Progenitor cell of endocrine pancreas (in vitro differentiated cells): ENCODE measurements around the gene ZNF579. TPM values are rescaled to one million over a fixed set of nuclear protein-coding genes. Genes with fewer than 3 reads are reported as not detected.

Experiments
- DNase-seq: peaks from one replicate; pipeline ENCODE4 v3.0.0; 2021; ENCODE audit warnings: low spot score; ENCODE audit not compliant: unreplicated experiment
- H3K27ac Mint-ChIP-seq: 2 replicates; pipeline ENCODE4 v1.8.0; 2021; ENCODE audit warnings: mild to moderate bottlenecking, moderate library complexity, mixed read lengths
- H3K27me3 Mint-ChIP-seq: 2 replicates; pipeline ENCODE4 v1.8.0; 2021; ENCODE audit warnings: mixed read lengths
- H3K36me3 Mint-ChIP-seq: 2 replicates; pipeline ENCODE4 v1.8.0; 2022; ENCODE audit warnings: mixed read lengths; ENCODE audit not compliant: insufficient read depth
- H3K4me1 Mint-ChIP-seq: 2 replicates; pipeline ENCODE4 v1.8.0; 2021; ENCODE audit warnings: low read depth, mixed read lengths
- H3K4me3 Mint-ChIP-seq: 2 replicates; pipeline ENCODE4 v1.8.0; 2021; ENCODE audit warnings: low read depth, mild to moderate bottlenecking, moderate library complexity, mixed read lengths
- H3K9me3 Mint-ChIP-seq: 2 replicates; pipeline ENCODE4 v1.8.0; 2021; ENCODE audit warnings: low read depth, mixed read lengths
- total RNA-seq: library from RNA; stranded (reverse); gene quantifications from 2 replicates; pipeline ENCODE4 v1.2.1, GENCODE V29; 2021
- TF ChIP-seq, protein P1 (sequence below): fragments of 200-600 bp; sonication (generic); IDR thresholded peaks from one replicate; pipeline ENCODE4 v1.5.0; 2021; ENCODE audit warnings: antibody characterized with exemption, mild to moderate bottlenecking; ENCODE audit not compliant: unreplicated experiment

Gene ZNF579
- total RNA-seq, 1 donor from 2014 or later, result 29.1 TPM

DNA sequence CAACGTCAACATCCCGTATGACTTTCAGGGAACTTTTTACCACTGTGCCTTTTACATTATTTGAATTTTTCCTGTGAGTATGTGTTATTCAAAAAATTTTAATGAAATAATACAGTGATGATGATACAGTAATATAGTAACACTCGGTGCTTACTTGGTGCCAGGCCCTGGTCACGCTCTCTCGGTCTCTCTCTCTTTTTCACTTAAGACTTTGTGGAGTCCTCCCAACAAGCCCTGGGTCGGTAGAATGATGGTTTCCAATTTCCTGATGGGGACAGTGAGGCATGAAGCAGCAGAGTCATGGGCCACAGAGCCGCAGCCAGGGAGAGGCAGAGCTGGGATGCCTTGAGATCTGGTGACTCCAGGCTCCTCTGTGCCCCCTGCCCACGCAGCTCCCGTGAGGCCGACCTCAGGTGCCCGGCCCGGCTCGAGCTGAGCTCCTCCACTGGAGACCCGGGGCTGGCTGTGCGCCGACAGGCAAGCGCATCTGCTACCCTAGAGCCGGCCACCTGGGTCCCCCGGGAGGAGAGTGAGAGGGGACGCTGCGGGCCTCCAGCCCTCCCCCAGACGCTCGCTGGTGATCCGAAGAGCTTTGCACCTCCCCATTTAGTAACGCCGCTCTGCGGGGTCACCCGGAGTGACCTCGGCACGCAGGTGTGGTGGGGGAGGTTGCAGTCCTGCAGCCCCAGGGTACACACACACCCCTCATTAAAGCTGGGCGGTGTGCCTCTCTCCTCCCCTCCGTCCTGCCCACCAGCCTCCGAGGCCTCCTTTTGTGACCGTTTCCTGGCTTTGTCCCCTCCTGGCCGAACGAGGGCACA is 30.9 kb downstream of the ZNF579 start:
- H3K27me3 Mint-ChIP-seq, result peaks cover 26% of the 10 kb centered on the region

DNA sequence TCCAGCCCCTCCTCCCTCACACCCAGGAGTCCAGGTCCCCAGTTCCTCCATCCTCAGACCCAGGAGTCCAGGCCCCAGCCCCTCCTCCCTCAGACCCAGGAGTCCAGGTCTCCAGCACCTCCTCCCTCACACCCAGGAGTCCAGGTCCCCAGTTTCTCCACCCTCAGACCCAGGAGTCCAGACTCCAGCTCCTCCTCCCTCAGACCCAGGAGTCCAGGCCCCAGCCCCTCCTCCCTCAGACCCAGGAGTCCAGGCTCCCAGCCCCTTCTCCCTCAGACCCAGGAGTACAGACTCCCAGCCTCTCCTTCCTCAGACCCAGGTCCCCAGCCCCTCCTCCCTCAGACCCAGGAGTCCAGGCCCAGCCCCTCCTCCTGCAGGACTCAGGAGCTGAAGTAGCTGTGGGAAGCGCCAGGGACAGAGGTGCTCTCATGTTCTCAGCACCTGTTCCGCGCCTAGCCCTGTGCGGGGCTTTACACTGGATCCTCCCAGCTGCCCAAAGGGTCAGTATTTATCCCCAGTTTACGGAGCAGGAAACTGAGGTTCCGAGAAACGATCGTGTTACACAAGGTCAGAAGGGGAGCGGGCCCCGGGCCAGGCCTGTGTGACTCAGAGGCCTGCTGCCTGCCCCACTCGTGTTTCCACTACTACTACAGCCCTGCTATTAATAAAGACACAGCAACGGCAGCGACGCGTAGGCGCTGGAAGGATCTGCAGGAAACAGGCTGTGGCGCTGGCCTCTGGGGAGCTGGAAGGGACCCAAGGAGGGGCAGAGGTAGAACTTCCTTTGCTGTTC is 33.6 kb downstream of the ZNF579 start:
- TF ChIP-seq, protein P1, sequence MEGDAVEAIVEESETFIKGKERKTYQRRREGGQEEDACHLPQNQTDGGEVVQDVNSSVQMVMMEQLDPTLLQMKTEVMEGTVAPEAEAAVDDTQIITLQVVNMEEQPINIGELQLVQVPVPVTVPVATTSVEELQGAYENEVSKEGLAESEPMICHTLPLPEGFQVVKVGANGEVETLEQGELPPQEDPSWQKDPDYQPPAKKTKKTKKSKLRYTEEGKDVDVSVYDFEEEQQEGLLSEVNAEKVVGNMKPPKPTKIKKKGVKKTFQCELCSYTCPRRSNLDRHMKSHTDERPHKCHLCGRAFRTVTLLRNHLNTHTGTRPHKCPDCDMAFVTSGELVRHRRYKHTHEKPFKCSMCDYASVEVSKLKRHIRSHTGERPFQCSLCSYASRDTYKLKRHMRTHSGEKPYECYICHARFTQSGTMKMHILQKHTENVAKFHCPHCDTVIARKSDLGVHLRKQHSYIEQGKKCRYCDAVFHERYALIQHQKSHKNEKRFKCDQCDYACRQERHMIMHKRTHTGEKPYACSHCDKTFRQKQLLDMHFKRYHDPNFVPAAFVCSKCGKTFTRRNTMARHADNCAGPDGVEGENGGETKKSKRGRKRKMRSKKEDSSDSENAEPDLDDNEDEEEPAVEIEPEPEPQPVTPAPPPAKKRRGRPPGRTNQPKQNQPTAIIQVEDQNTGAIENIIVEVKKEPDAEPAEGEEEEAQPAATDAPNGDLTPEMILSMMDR, result no peak
- DNase-seq, result no peak
- Mint-ChIP-seq H3K27ac (peak overlapping the region; percentile 85), H3K36me3 (no peaks in the 10 kb centered on the region), H3K4me1 (peaks cover 17% of the 10 kb centered on the region), H3K27me3 (peaks cover 15% of the 10 kb centered on the region), H3K9me3 (peaks cover 4% of the 10 kb centered on the region), H3K4me3 (no peak overlapping the region)

More for the DNA sequence above, 30.9 kb downstream of the ZNF579 start:
- Mint-ChIP-seq H3K36me3 (no peaks in the 10 kb centered on the region), H3K4me1 (peaks cover 28% of the 10 kb centered on the region), H3K4me3 (peak overlapping the region; percentile 62), H3K27ac (peak overlapping the region; percentile 91), H3K9me3 (no peaks in the 10 kb centered on the region)
- TF ChIP-seq, protein P1, result no peak
- DNase-seq, result no peak

DNA sequence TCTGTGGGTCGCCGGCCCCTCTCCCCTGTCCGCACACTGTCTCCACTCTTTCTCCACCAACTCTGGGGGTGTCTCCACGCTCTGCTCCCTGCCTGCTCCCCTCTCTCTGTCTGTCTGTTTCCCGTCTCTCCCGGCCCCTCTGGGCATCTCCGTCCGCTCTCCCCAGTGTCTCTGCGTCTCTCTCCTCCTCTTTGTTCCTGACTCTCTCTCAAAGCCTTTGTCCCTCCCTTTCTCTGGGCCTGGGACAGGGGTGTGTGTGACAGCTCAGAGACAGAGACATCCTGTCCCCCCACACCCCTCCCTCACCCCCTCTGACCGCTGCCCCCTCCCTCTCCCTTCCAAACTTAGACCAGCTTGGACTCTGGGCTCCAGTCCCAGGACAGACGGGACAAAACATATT is 34.6 kb downstream of the ZNF579 start:
- H3K4me3 Mint-ChIP-seq, result no peak overlapping the region
- TF ChIP-seq, protein P1, result no peak
- no peaks in the 10 kb centered on the region for H3K36me3 Mint-ChIP-seq
- no peak overlapping the region for H3K27ac Mint-ChIP-seq
- peaks cover 20% of the 10 kb centered on the region for H3K27me3 Mint-ChIP-seq
- no peak for DNase-seq
- peaks cover 17% of the 10 kb centered on the region for H3K4me1 Mint-ChIP-seq
- peaks cover 4% of the 10 kb centered on the region for H3K9me3 Mint-ChIP-seq

DNA sequence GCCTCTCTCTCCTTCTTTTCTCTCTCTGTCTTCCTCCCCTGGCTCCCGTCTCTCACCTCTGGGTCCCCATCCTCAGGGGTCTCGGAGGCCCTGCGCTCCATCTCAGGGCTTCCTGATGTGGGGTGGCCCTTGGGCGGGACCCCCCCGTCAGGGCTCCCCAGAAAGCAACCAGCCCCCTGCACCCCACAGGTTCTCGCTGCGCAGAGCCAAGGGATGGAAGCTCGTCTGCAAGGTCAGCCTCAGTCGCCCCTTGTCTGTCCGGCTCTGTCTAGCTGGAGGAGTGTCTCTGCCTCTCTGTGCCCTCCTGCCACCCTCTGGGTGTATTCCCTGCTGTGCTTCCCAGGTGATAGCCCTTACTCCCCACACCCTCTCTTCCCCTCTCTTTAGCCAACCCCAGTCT is 35.2 kb downstream of the ZNF579 start, which contains the start of gene SBK3:
Gene SBK3, minus strand, starts transcription at position 101 of the 400 bp plus-strand sequence. Its CDS starts 0 bp downstream, at position 101.
- peaks cover 4% of the 10 kb centered on the region for H3K9me3 Mint-ChIP-seq
- H3K36me3 Mint-ChIP-seq, result no peaks in the 10 kb centered on the region
- H3K27ac Mint-ChIP-seq, result no peak within 1 kb of the TSS
- H3K4me3 Mint-ChIP-seq, result no peak within 1 kb of the TSS
- peaks cover 20% of the 10 kb centered on the region for H3K27me3 Mint-ChIP-seq
- TF ChIP-seq, protein P1, result no peak
- DNase-seq, result no peak
- H3K4me1 Mint-ChIP-seq, result peaks cover 17% of the 10 kb centered on the region

DNA sequence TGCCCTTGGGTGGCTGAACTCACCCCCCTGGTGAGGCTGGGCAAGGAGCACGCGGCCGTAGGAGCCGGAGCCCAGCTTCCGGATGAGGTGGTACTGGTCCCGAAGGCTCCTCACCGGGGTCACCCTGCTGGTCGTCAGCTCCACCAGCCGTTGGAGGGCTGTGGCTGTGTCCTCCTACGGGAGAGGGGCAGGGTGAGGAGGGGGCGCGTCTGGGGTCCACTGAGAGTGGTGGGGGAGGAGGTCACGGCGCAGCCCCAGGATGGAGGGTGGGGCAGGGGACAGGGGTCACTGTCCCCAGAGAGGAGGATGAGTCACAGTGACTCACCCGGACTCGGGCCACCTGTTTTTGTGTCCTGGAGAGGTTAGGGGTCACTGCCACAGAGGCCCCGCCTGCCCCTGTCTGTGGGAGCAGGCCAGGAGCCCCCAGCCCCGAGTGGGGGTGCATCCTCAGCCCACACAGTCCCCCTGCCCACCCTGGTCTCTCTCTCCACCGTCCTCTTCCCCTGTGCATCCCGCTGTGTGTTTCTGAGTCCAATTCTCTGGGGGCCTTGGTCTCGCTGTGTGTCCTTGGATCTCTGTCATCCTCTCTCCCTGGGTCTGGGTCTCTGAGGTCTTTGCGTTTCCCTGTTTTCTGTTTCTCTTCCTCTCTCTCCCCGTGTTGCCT is 35.7 kb downstream of the ZNF579 start:
- peaks cover 20% of the 10 kb centered on the region for H3K27me3 Mint-ChIP-seq
- H3K4me3 Mint-ChIP-seq, result no peak overlapping the region
- no peak overlapping the region for H3K27ac Mint-ChIP-seq
- peaks cover 12% of the 10 kb centered on the region for H3K4me1 Mint-ChIP-seq
- TF ChIP-seq, protein P1, result no peak
- DNase-seq, result no peak
- peaks cover 4% of the 10 kb centered on the region for H3K9me3 Mint-ChIP-seq
- no peaks in the 10 kb centered on the region for H3K36me3 Mint-ChIP-seq
